HG03103 (cell line): ENCODE results near the gene SLC8A1.

ENCODE experiments used
- ATAC-seq: cut with Tn5 transposase; IDR thresholded peaks from one replicate; pipeline ENCODE4 v1.9.1; 2021; ENCODE audit warnings: low read depth; ENCODE audit not compliant: unreplicated experiment

Gene SLC8A1

DNA sequence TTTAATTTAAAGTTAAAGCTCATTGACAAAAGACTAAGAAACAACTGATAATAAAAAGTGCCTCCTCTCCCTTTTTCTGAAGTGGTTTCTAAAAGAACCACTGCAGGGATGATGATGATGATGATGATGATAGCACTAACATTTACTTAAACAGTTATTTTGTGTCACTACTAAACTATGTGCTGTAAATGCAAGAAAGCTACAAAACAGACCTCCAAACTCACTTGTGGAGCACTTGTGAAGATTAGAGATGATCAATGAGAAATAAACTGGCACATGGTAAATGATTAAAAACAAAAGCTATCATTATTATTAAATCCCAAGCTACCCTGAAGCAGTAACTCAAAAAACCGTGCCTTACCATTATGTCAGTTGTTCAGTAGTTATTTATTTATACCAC lies 88.7 kb downstream of the SLC8A1 start:
- no peak for ATAC-seq

GRCh38 chr2:40361478-40361877 lies 90.4 kb downstream of the SLC8A1 start:
- no peak for ATAC-seq

DNA sequence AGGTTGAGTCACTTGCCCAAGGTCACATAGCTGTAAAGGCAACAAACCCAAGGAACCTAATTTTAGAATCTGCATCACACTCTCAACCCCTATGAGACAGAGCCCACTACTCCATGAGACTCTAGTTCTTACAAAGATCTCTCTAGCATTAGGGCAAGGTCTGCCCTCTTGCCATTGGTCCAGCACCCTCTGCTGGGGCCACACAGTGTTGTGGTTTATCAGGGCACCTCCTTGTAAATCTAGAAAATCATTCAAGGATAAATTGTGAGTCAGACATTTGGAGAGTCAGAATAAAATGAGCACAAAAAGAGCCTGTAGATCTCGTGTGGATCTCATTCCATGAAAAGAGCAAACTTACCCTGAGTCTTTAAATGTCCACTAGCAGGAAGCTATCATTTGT lies 91.2 kb downstream of the SLC8A1 start:
- no peak for ATAC-seq

- no peak for ATAC-seq
Observed at GRCh38 chr2:40359811-40360210, 92.1 kb downstream of the SLC8A1 start.

DNA sequence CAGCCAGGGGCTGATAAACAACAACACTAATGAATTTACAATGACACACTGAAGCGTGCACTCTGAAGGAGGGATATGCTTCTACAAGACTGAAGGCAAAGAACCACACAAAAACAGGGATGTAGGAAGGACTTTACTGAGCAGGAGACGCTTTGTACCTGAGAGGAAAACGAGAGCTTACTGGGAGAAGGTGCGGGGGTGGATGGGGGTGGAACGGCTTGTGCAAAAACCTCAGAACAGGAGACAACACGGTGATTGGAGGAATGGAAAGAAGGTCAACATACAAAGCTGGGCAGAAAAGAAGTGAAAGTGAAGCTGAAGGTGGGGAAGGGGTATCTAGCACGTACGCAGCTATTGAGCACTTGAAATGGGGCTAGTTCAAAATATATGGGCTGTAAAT lies 93.1 kb downstream of the SLC8A1 start:
- no peak for ATAC-seq

- ATAC-seq = no peak
Observed at GRCh38 chr2:40357667-40358066, 94.2 kb downstream of the SLC8A1 start.

DNA sequence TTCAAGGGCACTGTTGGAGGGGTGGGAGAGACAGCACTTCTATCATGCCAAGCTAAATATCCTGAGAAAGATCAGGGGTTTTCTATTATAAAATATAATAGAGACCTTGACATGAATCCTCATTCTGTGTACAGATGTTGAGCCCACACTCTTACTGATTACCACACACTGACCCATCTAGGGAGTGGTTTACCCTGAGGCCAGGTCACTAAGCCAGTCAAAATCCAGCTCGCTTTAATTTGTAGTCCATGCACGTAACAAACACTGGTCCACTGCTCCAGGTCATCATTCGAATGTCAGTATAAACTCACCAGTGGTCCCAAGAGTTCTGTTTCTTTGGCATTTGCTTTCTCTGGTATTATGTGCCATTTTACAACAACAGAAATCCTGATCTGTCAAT lies 96.4 kb downstream of the SLC8A1 start:
- ATAC-seq = no peak

GRCh38 chr2:40353231-40353630 lies 98.7 kb downstream of the SLC8A1 start:
- ATAC-seq = no peak

- ATAC-seq = no peak
Observed at GRCh38 chr2:40352703-40353099, 99.2 kb downstream of the SLC8A1 start.

DNA sequence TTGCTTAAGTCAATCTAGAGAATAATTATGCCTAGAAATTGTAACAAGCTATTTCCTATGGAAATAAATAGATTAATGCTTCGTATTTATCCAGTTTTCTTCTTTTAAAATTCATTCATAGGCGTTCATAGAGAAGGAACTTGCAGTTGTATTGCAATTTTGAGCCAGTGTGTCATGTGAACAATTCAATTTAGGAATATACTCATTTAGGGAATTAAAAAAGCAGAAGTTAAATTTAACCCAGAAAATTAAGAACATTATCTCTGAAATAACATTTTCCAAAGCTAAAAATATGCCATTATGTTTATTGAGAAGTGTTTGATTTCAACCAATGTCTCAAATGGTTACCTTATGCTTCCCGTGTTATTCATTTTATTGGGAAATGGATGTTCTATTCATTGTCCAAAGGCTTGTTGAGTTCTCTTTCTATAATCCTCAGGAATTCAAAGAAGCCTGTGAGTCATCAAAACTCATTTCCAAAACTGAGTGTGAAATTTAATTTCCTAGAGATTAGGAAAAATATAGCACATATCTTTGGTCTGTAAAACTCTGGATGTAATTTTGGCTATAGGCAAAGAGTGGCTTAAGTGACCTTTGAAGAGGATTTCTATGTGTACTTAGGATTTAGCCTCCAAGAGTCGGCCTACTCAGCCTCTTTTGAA lies 99.7 kb downstream of the SLC8A1 start:
- no peak for ATAC-seq

- no peak for ATAC-seq
Observed at GRCh38 chr2:40348665-40349064, 103.2 kb downstream of the SLC8A1 start.

DNA sequence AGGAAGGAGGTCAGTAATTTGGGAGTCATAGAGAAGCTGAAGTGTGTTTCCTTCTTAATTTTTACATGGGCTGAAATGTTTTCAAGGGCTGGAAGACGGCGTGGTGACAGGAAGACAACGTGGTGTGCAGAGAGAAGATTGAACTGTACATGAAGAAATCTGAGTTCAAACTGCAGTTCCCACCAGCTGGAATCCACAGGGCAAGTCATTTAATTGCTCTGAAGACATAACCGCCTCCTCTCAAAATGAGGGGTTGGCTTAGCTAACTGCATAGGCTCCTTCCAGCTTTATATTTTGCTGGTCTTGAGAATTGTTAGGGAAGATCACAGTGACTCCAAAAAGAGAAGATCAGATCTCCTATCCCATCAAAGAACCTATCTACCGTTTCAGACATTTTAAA lies 103.9 kb downstream of the SLC8A1 start:
- no peak for ATAC-seq

GRCh38 chr2:40346535-40347354 lies 105.1 kb downstream of the SLC8A1 start:
- ATAC-seq = peak; percentile 65

- ATAC-seq = no peak
Observed at GRCh38 chr2:40344364-40344763, 107.5 kb downstream of the SLC8A1 start.

DNA sequence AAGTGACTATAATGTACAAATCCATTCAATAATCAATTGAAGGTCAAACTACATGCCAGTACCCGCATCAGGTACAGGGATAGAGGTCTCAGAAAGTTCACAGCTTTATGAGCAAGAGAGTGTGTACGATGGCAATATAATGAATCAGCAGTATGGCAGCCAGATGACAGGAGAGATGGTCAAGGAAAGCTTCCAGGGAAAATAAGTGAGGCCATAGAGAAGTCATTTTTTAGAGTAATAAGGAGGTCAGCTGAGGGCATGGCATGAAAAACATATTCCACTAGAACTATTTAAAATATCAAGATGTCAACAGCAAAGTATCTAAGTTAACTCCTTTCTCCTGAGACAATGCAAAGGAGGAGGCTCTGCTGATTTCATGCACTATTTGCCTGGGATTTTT lies 108.0 kb downstream of the SLC8A1 start:
- no peak for ATAC-seq

DNA sequence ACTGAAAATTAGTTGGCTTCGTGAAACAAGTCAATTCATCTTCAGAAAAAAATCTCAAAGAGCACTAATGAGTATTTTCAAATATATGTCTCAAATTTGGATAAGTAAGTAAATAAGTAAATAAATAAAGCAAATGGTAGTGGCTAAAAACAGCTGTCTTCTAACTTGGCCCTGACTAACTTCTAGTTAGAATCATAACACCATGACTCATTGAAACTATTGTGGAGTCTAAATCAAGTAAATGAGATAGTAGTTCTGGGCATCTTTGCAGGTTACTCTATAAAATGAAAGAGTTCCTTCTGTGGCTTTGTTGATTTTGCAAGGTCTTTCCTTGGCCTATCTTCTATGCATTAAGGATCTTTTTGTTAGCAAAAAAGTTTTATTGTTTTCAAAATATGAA lies 110.7 kb downstream of the SLC8A1 start:
- no peak for ATAC-seq

- no peak for ATAC-seq
Observed at GRCh38 chr2:40339026-40339425, 112.9 kb downstream of the SLC8A1 start.

GRCh38 chr2:40332191-40332826 lies 119.6 kb downstream of the SLC8A1 start:
- ATAC-seq = no peak

DNA sequence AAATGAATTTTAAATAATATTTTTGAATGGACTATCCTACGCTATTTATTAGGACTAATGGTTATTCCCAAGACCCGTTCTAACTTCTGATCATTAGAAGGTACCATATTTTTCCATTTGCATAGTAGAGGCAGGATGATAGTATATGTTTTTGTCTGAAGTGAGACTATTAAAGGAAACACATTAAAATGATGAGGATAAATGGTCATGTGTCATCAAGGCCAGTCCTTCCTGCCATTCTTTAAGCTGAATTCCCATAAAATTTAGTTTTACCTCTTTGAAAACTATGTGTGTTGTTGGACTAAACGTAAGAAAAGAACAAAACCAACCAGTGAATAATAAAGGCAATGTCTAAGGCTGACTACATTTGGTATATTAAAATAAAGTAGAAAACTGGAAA lies 121.8 kb downstream of the SLC8A1 start:
- no peak for ATAC-seq

DNA sequence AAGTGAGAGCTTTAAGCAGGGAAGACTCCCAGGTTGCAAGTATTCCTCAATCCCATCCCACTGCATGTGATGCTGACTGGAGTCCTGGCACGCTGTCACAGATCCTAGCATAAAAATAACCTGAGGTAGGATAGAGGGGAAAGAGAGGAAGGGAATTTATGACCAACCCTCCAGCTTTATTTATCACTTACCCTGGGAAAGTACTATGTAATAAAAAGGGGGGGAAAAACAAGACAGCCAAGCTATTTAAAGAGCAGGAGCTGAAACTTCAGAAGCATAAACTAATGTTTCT lies 122.2 kb downstream of the SLC8A1 start:
- ATAC-seq = no peak

GRCh38 chr2:40325116-40325515 lies 126.8 kb downstream of the SLC8A1 start:
- no peak for ATAC-seq

DNA sequence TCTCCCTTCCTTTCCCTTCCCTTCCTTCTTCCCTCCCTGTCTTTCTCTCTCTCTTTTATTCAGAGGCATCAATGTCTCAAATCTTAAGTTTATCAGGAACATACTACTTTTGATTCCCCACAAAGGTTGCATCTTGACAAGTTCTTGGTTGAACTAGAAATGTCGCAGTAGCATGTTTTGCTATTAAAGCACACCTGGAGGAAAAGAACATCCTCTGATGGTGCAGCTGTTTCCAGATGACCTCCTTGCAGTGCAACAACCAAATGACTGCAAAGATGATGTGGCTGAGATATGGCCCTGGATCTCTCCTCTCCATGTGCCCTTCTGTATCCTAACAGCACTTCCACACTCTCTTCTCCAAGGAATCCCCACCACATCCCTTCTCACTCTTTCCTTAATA lies 127.2 kb downstream of the SLC8A1 start:
- ATAC-seq = no peak
